Ishikawa (cell line): ENCODE data around the gene EPB41.

ENCODE experiments used
- CREB1 ChIP-seq: IDR thresholded peaks from 2 replicates; pipeline ENCODE4 v1.6.1; 2012; ENCODE audit warnings: low read depth
- EGR1 ChIP-seq: IDR thresholded peaks from 2 replicates; pipeline ENCODE4 v1.6.1; 2012
- EP300 ChIP-seq: IDR thresholded peaks from 2 replicates; pipeline ENCODE4 v1.6.1; 2012; ENCODE audit warnings: borderline replicate concordance
- FOXM1 ChIP-seq: IDR thresholded peaks from 2 replicates; pipeline ENCODE4 v1.6.1; 2012; ENCODE audit warnings: low read depth, borderline replicate concordance
- RAD21 ChIP-seq: IDR thresholded peaks from 2 replicates; pipeline ENCODE4 v1.6.1; 2012; ENCODE audit warnings: low read depth
- YY1 ChIP-seq: IDR thresholded peaks from 2 replicates; pipeline ENCODE4 v1.6.1; 2012; ENCODE audit warnings: low read depth
- TF ChIP-seq, protein P1 (sequence below): IDR thresholded peaks from 2 replicates; pipeline ENCODE4 v1.6.1; 2012
- TF ChIP-seq, protein P2 (sequence below): IDR thresholded peaks from 2 replicates; pipeline ENCODE4 v1.6.1; 2012
- TF ChIP-seq, protein P3 (sequence below): IDR thresholded peaks from 2 replicates; pipeline ENCODE4 v1.6.1; 2012; ENCODE audit warnings: low read depth, mild to moderate bottlenecking

DNA sequence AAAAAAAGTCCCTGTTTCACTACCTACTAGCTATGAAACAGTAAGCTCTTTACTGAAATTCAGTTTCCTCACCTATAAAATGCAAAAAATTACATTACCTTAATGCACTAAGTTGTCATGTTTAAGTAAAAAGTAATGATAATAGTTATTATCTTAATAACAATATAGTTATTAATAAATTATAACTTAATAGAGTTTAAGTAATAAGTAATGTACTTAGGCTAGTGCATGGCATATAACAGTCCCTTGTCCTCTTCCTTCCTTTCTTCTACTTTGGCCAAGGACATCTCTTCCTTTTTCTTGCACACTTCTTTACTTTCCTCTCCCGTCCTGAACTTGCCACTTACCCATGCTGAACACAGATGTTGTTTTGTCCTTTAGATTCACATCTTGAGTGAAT is 200.3 kb downstream of the EPB41 start:
- TF ChIP-seq FOXM1: no peak
- TF ChIP-seq, protein P1, sequence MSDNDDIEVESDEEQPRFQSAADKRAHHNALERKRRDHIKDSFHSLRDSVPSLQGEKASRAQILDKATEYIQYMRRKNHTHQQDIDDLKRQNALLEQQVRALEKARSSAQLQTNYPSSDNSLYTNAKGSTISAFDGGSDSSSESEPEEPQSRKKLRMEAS: no peak
- no peak for TF ChIP-seq YY1
- no peak for TF ChIP-seq CREB1
- TF ChIP-seq EP300: no peak
- no peak for TF ChIP-seq RAD21
- TF ChIP-seq, protein P2, sequence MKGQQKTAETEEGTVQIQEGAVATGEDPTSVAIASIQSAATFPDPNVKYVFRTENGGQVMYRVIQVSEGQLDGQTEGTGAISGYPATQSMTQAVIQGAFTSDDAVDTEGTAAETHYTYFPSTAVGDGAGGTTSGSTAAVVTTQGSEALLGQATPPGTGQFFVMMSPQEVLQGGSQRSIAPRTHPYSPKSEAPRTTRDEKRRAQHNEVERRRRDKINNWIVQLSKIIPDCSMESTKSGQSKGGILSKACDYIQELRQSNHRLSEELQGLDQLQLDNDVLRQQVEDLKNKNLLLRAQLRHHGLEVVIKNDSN: no peak
- TF ChIP-seq, protein P3, sequence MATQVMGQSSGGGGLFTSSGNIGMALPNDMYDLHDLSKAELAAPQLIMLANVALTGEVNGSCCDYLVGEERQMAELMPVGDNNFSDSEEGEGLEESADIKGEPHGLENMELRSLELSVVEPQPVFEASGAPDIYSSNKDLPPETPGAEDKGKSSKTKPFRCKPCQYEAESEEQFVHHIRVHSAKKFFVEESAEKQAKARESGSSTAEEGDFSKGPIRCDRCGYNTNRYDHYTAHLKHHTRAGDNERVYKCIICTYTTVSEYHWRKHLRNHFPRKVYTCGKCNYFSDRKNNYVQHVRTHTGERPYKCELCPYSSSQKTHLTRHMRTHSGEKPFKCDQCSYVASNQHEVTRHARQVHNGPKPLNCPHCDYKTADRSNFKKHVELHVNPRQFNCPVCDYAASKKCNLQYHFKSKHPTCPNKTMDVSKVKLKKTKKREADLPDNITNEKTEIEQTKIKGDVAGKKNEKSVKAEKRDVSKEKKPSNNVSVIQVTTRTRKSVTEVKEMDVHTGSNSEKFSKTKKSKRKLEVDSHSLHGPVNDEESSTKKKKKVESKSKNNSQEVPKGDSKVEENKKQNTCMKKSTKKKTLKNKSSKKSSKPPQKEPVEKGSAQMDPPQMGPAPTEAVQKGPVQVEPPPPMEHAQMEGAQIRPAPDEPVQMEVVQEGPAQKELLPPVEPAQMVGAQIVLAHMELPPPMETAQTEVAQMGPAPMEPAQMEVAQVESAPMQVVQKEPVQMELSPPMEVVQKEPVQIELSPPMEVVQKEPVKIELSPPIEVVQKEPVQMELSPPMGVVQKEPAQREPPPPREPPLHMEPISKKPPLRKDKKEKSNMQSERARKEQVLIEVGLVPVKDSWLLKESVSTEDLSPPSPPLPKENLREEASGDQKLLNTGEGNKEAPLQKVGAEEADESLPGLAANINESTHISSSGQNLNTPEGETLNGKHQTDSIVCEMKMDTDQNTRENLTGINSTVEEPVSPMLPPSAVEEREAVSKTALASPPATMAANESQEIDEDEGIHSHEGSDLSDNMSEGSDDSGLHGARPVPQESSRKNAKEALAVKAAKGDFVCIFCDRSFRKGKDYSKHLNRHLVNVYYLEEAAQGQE: no peak
- TF ChIP-seq EGR1: no peak
